22Rv1 (cell line): ENCODE results near the gene MXI1.

ENCODE experiments used
- ZFX ChIP-seq: fragments of 450-650 bp; IDR thresholded peaks from 2 replicates; pipeline ENCODE4 v1.6.1; 2017; ENCODE audit warnings: antibody characterized with exemption, borderline replicate concordance
- TF ChIP-seq, protein P1 (sequence below): fragments of 450-650 bp; IDR thresholded peaks from 2 replicates; pipeline ENCODE4 v1.5.1; 2017; ENCODE audit warnings: mild to moderate bottlenecking

DNA sequence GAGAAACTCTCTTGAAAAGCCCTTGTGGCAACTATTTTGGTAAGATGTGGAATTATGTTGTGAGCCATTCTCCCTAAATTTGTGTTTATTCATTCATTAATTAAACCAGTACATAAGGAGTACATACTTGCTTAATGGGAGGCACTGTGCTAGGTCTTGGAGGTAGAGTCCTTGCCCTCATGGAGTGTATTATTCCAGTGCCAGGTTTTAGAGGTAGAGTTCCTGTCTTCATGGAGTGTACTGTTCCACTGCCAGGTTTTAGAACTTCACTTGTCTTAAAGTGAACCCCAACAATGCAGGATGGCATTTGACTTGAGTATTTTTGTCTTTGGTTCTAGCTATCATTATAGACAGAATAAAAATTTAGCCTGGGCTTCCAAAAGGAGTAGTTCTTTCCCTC lies 8.8 kb downstream of the MXI1 start:
- TF ChIP-seq, protein P1, sequence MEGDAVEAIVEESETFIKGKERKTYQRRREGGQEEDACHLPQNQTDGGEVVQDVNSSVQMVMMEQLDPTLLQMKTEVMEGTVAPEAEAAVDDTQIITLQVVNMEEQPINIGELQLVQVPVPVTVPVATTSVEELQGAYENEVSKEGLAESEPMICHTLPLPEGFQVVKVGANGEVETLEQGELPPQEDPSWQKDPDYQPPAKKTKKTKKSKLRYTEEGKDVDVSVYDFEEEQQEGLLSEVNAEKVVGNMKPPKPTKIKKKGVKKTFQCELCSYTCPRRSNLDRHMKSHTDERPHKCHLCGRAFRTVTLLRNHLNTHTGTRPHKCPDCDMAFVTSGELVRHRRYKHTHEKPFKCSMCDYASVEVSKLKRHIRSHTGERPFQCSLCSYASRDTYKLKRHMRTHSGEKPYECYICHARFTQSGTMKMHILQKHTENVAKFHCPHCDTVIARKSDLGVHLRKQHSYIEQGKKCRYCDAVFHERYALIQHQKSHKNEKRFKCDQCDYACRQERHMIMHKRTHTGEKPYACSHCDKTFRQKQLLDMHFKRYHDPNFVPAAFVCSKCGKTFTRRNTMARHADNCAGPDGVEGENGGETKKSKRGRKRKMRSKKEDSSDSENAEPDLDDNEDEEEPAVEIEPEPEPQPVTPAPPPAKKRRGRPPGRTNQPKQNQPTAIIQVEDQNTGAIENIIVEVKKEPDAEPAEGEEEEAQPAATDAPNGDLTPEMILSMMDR: no peak
- no peak for TF ChIP-seq ZFX
